Osteocyte (in vitro differentiated cells): Measurements from ENCODE around the gene AP2B1. TPM values are rescaled to one million over a fixed set of nuclear protein-coding genes. Genes with fewer than 3 reads are reported as not detected.
A peak's percentile ranks its signal among the peaks of the same experiment; 100 is the strongest.

ENCODE experiments used
- DNase-seq: peaks from one replicate; pipeline ENCODE4 v3.0.0; 2021; ENCODE audit warnings: mixed read lengths; ENCODE audit not compliant: unreplicated experiment; ENCODE audit errors: extremely low spot score
- H3K27ac Mint-ChIP-seq: one replicate; pipeline ENCODE4 v1.8.0; 2021; ENCODE audit warnings: mild to moderate bottlenecking, mixed read lengths; ENCODE audit not compliant: unreplicated experiment
- H3K27me3 Mint-ChIP-seq: one replicate; pipeline ENCODE4 v1.8.0; 2021; ENCODE audit warnings: mixed read lengths; ENCODE audit not compliant: unreplicated experiment
- H3K36me3 Mint-ChIP-seq: one replicate; pipeline ENCODE4 v1.8.0; 2021; ENCODE audit warnings: mixed read lengths; ENCODE audit not compliant: unreplicated experiment
- H3K4me1 Mint-ChIP-seq: one replicate; pipeline ENCODE4 v1.8.0; 2021; ENCODE audit warnings: mixed read lengths; ENCODE audit not compliant: unreplicated experiment
- H3K4me3 Mint-ChIP-seq: one replicate; pipeline ENCODE4 v1.8.0; 2021; ENCODE audit warnings: mild to moderate bottlenecking, moderate library complexity, mixed read lengths; ENCODE audit not compliant: unreplicated experiment
- H3K9me3 Mint-ChIP-seq: one replicate; pipeline ENCODE4 v1.8.0; 2021; ENCODE audit warnings: mixed read lengths; ENCODE audit not compliant: unreplicated experiment
- total RNA-seq: library from RNA; stranded (reverse); gene quantifications from 2 replicates; pipeline ENCODE4 v1.2.1, GENCODE V29; 2021
- TF ChIP-seq, protein P1 (sequence below): fragments of 200-600 bp; sonication (generic); IDR thresholded peaks from 2 replicates; pipeline ENCODE4 v1.5.0; 2021; ENCODE audit warnings: antibody characterized with exemption, mild to moderate bottlenecking, moderate library complexity

AP2B1 gene
- total RNA-seq, 1 donor from 2014 or later: 201 TPM

DNA sequence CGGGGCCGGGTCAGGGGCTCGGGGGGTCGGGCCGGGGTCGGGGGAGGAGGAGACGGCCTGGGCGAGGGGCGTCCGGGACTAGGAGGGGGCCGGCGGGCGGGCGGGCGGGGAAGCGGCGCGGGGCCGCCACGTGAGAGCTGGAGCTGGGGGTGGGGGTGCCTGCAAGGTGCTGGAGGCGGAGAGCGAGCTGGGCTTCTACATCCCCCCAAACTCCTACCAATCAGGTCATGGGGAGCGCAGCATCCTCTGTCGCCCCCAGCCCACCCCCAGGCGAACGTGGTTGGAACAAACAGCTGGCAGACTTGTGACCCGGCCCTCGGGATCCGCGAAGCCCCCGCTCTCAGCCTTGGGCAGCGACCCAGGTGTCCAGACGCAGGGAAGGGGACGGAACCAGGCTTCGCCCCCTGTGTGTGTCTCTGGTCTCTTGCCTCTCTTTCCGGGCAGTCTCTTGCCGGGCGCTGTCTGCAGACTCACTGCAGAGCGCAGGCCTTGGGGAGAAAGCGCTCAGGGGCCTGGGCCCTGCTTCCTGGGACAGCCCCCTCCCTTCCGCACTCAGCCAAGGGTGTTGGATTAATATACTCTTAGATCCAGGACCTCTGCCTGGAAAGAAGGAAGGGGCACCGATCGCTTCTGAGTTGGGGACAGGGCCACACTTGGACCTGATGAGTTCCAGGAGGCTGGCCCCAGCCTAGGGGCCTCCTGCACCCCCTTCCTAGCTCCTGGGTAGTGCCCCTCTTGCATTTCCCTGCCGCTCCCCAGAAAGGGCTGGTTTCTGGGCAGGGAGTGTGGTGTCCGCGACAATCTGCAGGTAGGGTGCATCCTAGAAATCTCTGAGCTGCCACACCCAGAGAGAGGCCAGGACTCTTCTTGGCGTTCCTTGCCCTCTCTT, 145.0 kb downstream of the AP2B1 start:
- peaks cover 36% of the 10 kb centered on the region for H3K4me1 Mint-ChIP-seq
- H3K27ac Mint-ChIP-seq: no peak overlapping the region
- peak; percentile 80 for DNase-seq
- H3K27me3 Mint-ChIP-seq: no peaks in the 10 kb centered on the region
- TF ChIP-seq, protein P1, sequence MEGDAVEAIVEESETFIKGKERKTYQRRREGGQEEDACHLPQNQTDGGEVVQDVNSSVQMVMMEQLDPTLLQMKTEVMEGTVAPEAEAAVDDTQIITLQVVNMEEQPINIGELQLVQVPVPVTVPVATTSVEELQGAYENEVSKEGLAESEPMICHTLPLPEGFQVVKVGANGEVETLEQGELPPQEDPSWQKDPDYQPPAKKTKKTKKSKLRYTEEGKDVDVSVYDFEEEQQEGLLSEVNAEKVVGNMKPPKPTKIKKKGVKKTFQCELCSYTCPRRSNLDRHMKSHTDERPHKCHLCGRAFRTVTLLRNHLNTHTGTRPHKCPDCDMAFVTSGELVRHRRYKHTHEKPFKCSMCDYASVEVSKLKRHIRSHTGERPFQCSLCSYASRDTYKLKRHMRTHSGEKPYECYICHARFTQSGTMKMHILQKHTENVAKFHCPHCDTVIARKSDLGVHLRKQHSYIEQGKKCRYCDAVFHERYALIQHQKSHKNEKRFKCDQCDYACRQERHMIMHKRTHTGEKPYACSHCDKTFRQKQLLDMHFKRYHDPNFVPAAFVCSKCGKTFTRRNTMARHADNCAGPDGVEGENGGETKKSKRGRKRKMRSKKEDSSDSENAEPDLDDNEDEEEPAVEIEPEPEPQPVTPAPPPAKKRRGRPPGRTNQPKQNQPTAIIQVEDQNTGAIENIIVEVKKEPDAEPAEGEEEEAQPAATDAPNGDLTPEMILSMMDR: no peak
- no peaks in the 10 kb centered on the region for H3K9me3 Mint-ChIP-seq
- peak overlapping the region; percentile 81 for H3K4me3 Mint-ChIP-seq
- H3K36me3 Mint-ChIP-seq: peaks cover 4% of the 10 kb centered on the region

DNA sequence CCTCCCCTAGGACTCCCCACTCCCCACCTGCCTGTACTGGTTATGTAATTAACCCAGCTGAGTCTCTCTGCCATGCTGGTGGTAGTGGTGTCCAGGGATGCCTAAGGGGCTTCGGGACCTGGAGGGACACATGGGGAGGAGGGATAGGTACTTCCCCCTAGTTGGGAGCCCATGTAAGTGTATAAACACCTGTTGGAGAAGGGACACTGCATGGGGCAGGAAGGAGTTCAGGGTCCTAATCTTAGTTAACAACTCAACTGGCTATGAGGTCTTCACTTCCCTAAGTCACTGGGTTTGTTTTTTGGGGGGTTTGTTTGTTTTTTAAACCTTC, 145.6 kb downstream of the AP2B1 start:
- Mint-ChIP-seq H3K36me3 (peaks cover 4% of the 10 kb centered on the region), H3K4me3 (peak overlapping the region; percentile 81), H3K4me1 (peaks cover 30% of the 10 kb centered on the region), H3K9me3 (no peaks in the 10 kb centered on the region), H3K27ac (no peak overlapping the region), H3K27me3 (no peaks in the 10 kb centered on the region)
- TF ChIP-seq, protein P1: no peak
- DNase-seq: no peak

DNA sequence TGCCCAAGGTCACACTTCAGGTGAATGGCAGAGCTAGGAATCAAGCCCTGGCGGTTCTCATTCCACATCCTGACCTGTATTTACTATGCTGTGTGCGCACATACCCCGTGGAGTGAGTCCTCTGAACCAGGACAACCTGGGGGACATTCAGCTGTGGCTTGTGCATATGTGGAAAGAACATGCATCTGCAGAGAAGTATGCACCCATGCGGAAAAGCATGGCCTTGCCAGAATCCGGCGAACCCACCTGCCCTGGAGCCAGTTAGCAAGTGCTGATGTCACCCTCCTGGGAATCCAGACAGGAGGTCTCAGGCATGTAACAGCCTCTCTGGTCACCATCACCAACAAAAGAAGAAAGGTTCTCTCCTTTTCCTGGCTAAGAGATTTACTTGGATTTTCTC, 146.2 kb downstream of the AP2B1 start:
- peak overlapping the region; percentile 81 for H3K4me3 Mint-ChIP-seq
- TF ChIP-seq, protein P1: no peak
- no peaks in the 10 kb centered on the region for H3K27me3 Mint-ChIP-seq
- H3K36me3 Mint-ChIP-seq: peaks cover 4% of the 10 kb centered on the region
- peak; percentile 69 for DNase-seq
- no peak overlapping the region for H3K27ac Mint-ChIP-seq
- no peaks in the 10 kb centered on the region for H3K9me3 Mint-ChIP-seq
- H3K4me1 Mint-ChIP-seq: peaks cover 24% of the 10 kb centered on the region

DNA sequence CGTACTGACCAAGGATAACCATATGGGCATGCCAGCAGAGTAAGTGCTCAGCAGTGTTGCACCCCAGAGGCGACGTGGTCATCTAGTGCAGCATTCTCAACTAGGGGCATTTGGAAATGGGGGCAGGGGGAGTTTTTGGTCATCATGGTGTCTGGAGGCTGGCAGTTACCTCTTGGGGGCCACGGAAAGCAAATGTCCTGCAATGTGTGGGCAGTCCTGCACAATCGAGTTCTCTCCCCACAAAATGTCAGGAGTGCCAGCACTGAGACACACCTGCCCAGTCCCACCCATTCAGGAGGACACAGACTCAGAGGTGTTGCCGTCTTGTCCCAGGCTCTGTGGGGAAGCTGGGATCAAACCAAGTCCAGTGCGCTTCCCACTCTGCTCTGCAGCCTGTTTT, 147.3 kb downstream of the AP2B1 start:
- Mint-ChIP-seq H3K36me3 (peaks cover 4% of the 10 kb centered on the region), H3K4me3 (no peak overlapping the region), H3K9me3 (no peaks in the 10 kb centered on the region), H3K27me3 (peaks cover 3% of the 10 kb centered on the region), H3K4me1 (peaks cover 21% of the 10 kb centered on the region), H3K27ac (no peak overlapping the region)
- TF ChIP-seq, protein P1: no peak
- DNase-seq: no peak

DNA sequence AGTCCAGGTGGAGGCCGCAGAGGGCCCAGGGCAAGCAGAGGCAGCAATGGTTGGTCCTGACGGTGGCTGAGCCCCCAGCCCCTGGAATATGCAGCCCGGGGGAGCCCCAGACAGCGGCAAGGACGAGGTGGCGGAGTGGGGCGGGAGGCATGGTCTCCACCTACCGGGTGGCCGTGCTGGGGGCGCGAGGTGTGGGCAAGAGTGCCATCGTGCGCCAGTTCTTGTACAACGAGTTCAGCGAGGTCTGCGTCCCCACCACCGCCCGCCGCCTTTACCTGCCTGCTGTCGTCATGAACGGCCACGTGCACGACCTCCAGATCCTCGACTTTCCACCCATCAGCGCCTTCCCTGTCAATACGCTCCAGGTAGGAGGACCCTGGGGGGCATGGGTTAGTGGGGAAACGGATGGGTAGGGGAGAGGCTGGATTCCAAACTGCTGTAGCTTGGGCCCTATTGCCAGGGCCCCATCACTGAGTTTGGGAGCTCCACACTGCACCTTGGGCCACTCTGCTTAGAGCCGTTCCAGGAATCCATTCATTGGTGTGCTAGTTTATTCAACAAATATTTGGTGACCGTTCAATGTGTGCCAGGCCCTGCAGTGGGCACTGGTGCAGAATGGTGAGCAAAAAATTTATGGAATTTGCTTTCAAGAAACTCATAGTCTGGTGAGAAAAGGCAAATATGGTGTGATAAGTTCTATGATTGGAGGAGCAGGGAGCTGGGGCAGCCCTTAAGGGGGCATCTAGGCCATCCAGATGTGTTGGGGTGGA, 148.1 kb downstream of the AP2B1 start:
- H3K4me3 Mint-ChIP-seq: no peak overlapping the region
- H3K4me1 Mint-ChIP-seq: peaks cover 21% of the 10 kb centered on the region
- no peaks in the 10 kb centered on the region for H3K9me3 Mint-ChIP-seq
- peaks cover 11% of the 10 kb centered on the region for H3K27me3 Mint-ChIP-seq
- H3K27ac Mint-ChIP-seq: no peak overlapping the region
- TF ChIP-seq, protein P1: no peak
- no peak for DNase-seq
- peaks cover 4% of the 10 kb centered on the region for H3K36me3 Mint-ChIP-seq
